ENCODE results near the gene CAMTA1.

- no peak for TF ChIP-seq CTCF (IDR thresholded peaks at IDR 0.05 in 2 of 3, conservative IDR thresholded peaks at IDR 0.05 in 1 of 3; ENCODE audit: borderline replicate concordance in 1 of 3, insufficient read depth in 1 of 3, low read depth in 2 of 3, low read length in 2 of 3)
- TF ChIP-seq RAD21 (IDR thresholded peaks at IDR 0.05; ENCODE audit: low read depth), result no peak
- TF ChIP-seq EZH2 (IDR thresholded peaks at IDR 0.05), result no peak
- TF ChIP-seq CBX3 (IDR thresholded peaks at IDR 0.05; ENCODE audit: low read depth), result no peak
- no peak for TF ChIP-seq SRF (IDR thresholded peaks at IDR 0.05; ENCODE audit: low read depth)
- TF ChIP-seq SP1 (IDR thresholded peaks at IDR 0.05; ENCODE audit: low read depth), result no peak
- no peak for TF ChIP-seq EZH2phosphoT487 (IDR thresholded peaks at IDR 0.05; ENCODE audit: borderline replicate concordance)
- TF ChIP-seq YY1 (IDR thresholded peaks at IDR 0.05; ENCODE audit: extremely low read depth, insufficient replicate concordance, low read depth, low read length), result no peak
- no peak for TF ChIP-seq POLR2A (IDR thresholded peaks at IDR 0.05; ENCODE audit: borderline replicate concordance, extremely low read depth, insufficient read depth, insufficient read length)
- TF ChIP-seq, protein P1, sequence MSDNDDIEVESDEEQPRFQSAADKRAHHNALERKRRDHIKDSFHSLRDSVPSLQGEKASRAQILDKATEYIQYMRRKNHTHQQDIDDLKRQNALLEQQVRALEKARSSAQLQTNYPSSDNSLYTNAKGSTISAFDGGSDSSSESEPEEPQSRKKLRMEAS (IDR thresholded peaks at IDR 0.05), result no peak
- TF ChIP-seq REST (IDR thresholded peaks at IDR 0.05; ENCODE audit: low read depth), result no peak
- no peak for TF ChIP-seq POLR2AphosphoS5 (IDR thresholded peaks at IDR 0.05; ENCODE audit: low read depth, low read length)
Measured at GRCh38 chr1:7187112-7187493, 401.8 kb downstream of the CAMTA1 start.

All from HCT116 (cell line).